Prostate gland (tissue), 2 donors: ENCODE measurements around the gene EED. TPM values are rescaled to one million over a fixed set of nuclear protein-coding genes. Genes with fewer than 3 reads are reported as not detected.

Experiments used
- DNase-seq: peaks from one replicate; pipeline ENCODE4 v3.0.0-alpha.2; 2019; ENCODE audit warnings: low spot score
- H3K27ac ChIP-seq, 2 donors: fragments of 200-600 bp; sonication (generic); 2 replicates each; pipeline ENCODE4 v1.5.1; 2017 to 2019
- H3K27me3 ChIP-seq: fragments of 200-600 bp; sonication (generic); replicated peaks from 2 replicates; pipeline ENCODE4 v1.5.1; 2019; ENCODE audit not compliant: insufficient read depth
- H3K36me3 ChIP-seq, 2 donors: fragments of 200-600 bp; sonication (generic); 1 replicate in 1 of 2; 2 replicates in 1 of 2; pipeline versions ENCODE4 v1.5.1 to v1.8.1; 2017 to 2019
- H3K4me1 ChIP-seq: fragments of 200-600 bp; sonication (generic); replicated peaks from 2 replicates; pipeline ENCODE4 v1.5.1; 2019
- H3K4me3 ChIP-seq, 2 donors: fragments of 200-600 bp; sonication (generic); 2 replicates each; pipeline ENCODE4 v1.5.1; 2017 to 2019
- H3K9me3 ChIP-seq: fragments of 200-600 bp; sonication (generic); 2 replicates; pipeline ENCODE4 v1.5.1; 2017
- POLR2A ChIP-seq: fragments of 450-650 bp; IDR thresholded peaks from one replicate; pipeline ENCODE4 v1.6.1; 2016; ENCODE audit warnings: antibody characterized with exemption, mild to moderate bottlenecking
- POLR2AphosphoS5 ChIP-seq: sonication (generic); formaldehyde crosslinking; IDR thresholded peaks from one replicate; pipeline ENCODE4 v1.6.1; 2017; ENCODE audit warnings: antibody characterized with exemption
- WGBS: methylation state at CpG from one replicate; pipeline ENCODE4 v1.1.5; 2018; 5-methylcytosine and 5-hydroxymethylcytosine counted together
- intact Hi-C: fragments of 100-400 bp; cut with DNase I; formaldehyde crosslinking; loops from one replicate; pipeline ENCODE4 v1.14.2; 2022
- total RNA-seq, 2 donors: library from RNA; depleted of rRNA; stranded (reverse); fragments of >200 nt; gene quantifications; one replicate each; pipeline ENCODE4 v1.1.0, GENCODE V29; 2016
- TF ChIP-seq, protein P1 (sequence below), 4 experiments: fragments of 200-600 bp in 2 of 4; fragments of 450-650 bp in 2 of 4; sonication (generic) in 2 of 4; IDR thresholded peaks; 1 replicate in 3 of 4; 2 replicates in 1 of 4; pipeline ENCODE4 v1.5.1; 2016 to 2019; ENCODE audit warnings: antibody characterized with exemption in 4 of 4, mild to moderate bottlenecking in 2 of 4, moderate library complexity in 2 of 4

EED gene
- total RNA-seq, 2 donors from 2014 or later = 18.1 to 20.9 TPM

DNA sequence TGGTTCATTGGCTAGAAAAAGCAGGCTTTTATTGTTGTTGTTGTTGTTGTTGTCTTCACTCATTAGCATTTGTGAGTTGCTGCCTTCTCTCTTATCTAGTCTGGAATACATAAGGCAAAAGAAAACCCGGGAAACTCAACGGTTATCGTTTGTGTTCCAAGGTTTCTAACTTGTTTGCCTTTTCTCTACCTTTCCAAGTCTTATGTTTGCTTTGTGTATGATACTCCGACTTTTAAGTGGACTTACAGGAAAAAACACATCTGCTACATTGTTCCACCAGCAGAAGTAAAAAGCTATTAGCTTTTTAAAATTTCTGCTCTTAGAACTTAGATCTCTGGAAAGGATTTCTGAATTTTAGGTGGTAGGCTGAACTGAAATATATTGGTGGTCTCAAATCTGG lies 30.4 kb downstream of the EED start:
- no peak for DNase-seq
- Histone ChIP-seq H3K4me1 (no peaks in the 10 kb centered on the region), H3K4me3 (no peak overlapping the region), H3K27ac (no peak overlapping the region), H3K27me3 (no peaks in the 10 kb centered on the region), H3K9me3 (no peaks in the 10 kb centered on the region), H3K36me3 (no peaks in the 10 kb centered on the region)
- no peak for TF ChIP-seq POLR2AphosphoS5
- TF ChIP-seq, protein P1, sequence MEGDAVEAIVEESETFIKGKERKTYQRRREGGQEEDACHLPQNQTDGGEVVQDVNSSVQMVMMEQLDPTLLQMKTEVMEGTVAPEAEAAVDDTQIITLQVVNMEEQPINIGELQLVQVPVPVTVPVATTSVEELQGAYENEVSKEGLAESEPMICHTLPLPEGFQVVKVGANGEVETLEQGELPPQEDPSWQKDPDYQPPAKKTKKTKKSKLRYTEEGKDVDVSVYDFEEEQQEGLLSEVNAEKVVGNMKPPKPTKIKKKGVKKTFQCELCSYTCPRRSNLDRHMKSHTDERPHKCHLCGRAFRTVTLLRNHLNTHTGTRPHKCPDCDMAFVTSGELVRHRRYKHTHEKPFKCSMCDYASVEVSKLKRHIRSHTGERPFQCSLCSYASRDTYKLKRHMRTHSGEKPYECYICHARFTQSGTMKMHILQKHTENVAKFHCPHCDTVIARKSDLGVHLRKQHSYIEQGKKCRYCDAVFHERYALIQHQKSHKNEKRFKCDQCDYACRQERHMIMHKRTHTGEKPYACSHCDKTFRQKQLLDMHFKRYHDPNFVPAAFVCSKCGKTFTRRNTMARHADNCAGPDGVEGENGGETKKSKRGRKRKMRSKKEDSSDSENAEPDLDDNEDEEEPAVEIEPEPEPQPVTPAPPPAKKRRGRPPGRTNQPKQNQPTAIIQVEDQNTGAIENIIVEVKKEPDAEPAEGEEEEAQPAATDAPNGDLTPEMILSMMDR (IDR thresholded peaks at IDR 0.05) = no peak
- no peak for TF ChIP-seq POLR2A
- intact Hi-C loops = no loop called here
- WGBS = 27% methylated on average over 4 of the region's 4 CpGs

DNA sequence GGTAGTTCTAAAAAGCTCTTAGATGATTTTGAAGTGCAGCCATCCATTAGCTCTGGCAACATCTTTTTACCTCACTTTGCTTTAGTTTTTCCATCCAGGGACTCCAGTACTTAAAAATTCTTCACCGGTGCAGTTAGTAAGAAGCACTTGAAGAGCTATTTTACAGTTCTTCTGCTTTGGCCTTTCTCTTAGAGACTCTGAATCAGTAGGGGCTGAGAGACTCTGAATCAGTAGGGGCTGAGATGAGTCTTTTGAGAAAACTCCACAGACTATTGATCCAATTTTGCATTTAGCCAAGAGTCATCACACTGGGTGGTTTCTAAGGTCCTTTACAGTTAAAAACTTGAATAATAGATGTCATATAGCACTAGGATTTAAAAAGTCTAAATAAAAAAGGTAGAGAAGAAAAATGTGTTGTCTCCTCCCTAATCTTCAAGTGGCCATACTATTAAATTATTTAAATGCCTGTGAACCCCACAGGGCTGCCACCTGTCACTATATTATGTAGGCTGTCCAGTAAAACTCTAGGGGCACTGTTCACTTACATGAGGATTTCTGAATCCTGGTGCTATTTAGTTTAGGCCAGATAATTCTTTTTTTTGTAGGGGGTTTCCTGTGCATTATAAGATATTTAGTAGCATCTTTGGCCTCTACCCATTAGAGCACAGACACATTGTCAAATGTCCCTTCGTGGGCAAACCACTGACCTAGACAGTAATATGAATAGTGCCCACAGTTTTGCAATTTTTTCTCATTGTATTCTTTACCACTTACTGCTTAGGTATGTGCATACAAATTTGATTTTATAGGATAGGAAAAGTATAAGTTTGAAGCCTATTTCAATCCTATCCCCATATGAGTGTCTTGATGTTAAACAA lies 31.2 kb downstream of the EED start:
- Histone ChIP-seq H3K9me3 (no peaks in the 10 kb centered on the region), H3K27ac (no peak overlapping the region), H3K4me1 (no peaks in the 10 kb centered on the region), H3K27me3 (no peaks in the 10 kb centered on the region), H3K4me3 (no peak overlapping the region), H3K36me3 (no peaks in the 10 kb centered on the region)
- intact Hi-C loops = no loop called here
- DNase-seq = no peak
- 70% methylated on average over 2 of the region's 2 CpGs for WGBS
- TF ChIP-seq POLR2AphosphoS5 = no peak
- TF ChIP-seq, protein P1 (IDR thresholded peaks at IDR 0.05) = no peak
- TF ChIP-seq POLR2A = no peak

DNA sequence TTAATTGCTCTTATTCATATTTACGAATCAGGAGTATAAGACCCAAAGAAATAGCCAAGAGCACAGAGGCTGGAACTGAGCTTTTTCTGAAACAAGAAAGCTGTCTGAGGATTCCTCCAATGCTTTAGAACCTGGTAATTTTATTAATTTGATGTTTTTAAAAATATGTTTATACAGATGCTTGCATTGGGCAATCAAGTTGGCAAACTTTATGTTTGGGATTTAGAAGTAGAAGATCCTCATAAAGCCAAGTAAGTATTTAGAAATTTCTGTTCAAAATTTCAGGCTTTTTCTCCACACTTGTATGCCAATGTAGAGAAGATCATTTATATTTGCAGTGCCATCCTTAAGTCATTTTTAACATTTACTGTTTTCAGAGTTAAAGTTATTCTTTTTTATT lies 33.2 kb downstream of the EED start:
- Histone ChIP-seq H3K9me3 (no peaks in the 10 kb centered on the region), H3K36me3 (no peaks in the 10 kb centered on the region), H3K4me3 (no peak overlapping the region), H3K27ac (no peak overlapping the region), H3K27me3 (no peaks in the 10 kb centered on the region), H3K4me1 (no peaks in the 10 kb centered on the region)
- 85% methylated on average over 1 of the region's 1 CpG for WGBS
- TF ChIP-seq POLR2A = no peak
- TF ChIP-seq, protein P1 (IDR thresholded peaks at IDR 0.05) = no peak
- TF ChIP-seq POLR2AphosphoS5 = no peak
- intact Hi-C loops = no loop called here
- DNase-seq = no peak

DNA sequence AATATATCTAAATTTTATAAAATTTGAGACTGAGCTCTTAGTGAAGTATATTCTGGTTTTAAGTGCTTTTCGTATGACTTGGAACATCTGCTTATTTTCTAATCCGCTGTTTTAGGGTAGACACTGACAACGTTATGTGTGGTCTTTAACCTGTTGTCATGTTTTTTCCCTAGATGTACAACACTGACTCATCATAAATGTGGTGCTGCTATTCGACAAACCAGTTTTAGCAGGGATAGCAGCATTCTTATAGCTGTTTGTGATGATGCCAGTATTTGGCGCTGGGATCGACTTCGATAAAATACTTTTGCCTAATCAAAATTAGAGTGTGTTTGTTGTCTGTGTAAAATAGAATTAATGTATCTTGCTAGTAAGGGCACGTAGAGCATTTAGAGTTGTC lies 33.7 kb downstream of the EED start:
- intact Hi-C loops = no loop called here
- TF ChIP-seq POLR2AphosphoS5 (no peak), POLR2A (no peak)
- TF ChIP-seq, protein P1 (IDR thresholded peaks at IDR 0.05) = no peak
- 79% methylated on average over 8 of the region's 8 CpGs for WGBS

DNA sequence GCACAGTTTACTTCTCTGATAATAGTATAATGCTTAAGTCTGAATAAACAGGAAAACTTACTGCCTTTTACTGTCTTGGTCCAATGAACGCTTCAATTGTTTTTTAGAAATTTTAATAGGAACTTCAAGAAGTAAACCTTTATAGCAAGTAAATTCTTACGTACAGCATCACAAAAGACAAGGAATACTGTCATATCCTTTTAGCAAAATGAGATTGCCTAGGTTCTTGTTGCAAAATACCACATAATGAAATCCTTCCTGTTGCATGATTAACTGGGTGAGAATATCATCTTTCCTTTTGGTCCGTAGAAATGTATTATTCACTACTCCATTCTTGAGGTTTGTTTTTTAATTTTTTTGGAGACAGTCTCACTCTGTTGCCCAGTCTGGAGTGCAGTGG lies 35.2 kb downstream of the EED start:
- WGBS = 97% methylated on average over 3 of the region's 3 CpGs
- H3K4me1 ChIP-seq = no peaks in the 10 kb centered on the region

More for the DNA sequence above, 33.7 kb downstream of the EED start:
- Histone ChIP-seq H3K27me3 (no peaks in the 10 kb centered on the region), H3K4me3 (no peak overlapping the region), H3K27ac (no peak overlapping the region), H3K4me1 (no peaks in the 10 kb centered on the region), H3K9me3 (no peaks in the 10 kb centered on the region), H3K36me3 (no peaks in the 10 kb centered on the region)
- DNase-seq = no peak

More for the DNA sequence above, 35.2 kb downstream of the EED start:
- Histone ChIP-seq H3K27me3 (no peaks in the 10 kb centered on the region), H3K9me3 (no peaks in the 10 kb centered on the region), H3K36me3 (peaks cover 0 to 7% of the 10 kb centered on the region in 2 donors), H3K4me3 (no peak overlapping the region), H3K27ac (no peak overlapping the region)
- DNase-seq = no peak
- intact Hi-C loops = no loop called here
- TF ChIP-seq POLR2AphosphoS5 = no peak
- no peak for TF ChIP-seq POLR2A
- TF ChIP-seq, protein P1 (IDR thresholded peaks at IDR 0.05) = no peak
